H1 (cell line): ENCODE results near the gene SOSTDC1. TPM values are rescaled to one million over a fixed set of nuclear protein-coding genes. Genes with fewer than 3 reads are reported as not detected.

Experiments used
- BRCA1 ChIP-seq: IDR thresholded peaks from 2 replicates; pipeline ENCODE4 v1.6.1; 2012; ENCODE audit warnings: low read depth, low read length, improper control_type of control experiment
- CHD7 ChIP-seq: fragments of 300-600 bp; sonication (generic); IDR thresholded peaks from 2 replicates; pipeline ENCODE4 v1.7.1; 2012; ENCODE audit warnings: low read length, moderate library complexity, mild to moderate bottlenecking, inconsistent platforms; ENCODE audit not compliant: insufficient replicate concordance
- GTF2F1 ChIP-seq: IDR thresholded peaks from 2 replicates; pipeline ENCODE4 v1.6.1; 2012; ENCODE audit warnings: low read depth, low read length, improper control_type of control experiment, borderline replicate concordance
- KDM5A ChIP-seq: fragments of 200-600 bp; IDR thresholded peaks from 2 replicates; pipeline ENCODE4 v1.7.1; 2012; ENCODE audit warnings: mild to moderate bottlenecking, low read length, inconsistent platforms, mixed read lengths
- NRF1 ChIP-seq: IDR thresholded peaks from 2 replicates; pipeline ENCODE4 v1.6.1; 2011; ENCODE audit warnings: mild to moderate bottlenecking, low read depth, low read length, improper control_type of control experiment
- POU5F1 ChIP-seq: IDR thresholded peaks from 2 replicates; pipeline ENCODE4 v1.6.1; 2011; ENCODE audit warnings: low read depth, mild to moderate bottlenecking, low read length, moderate library complexity
- RAD21 ChIP-seq, 2 experiments: IDR thresholded peaks in 1 of 2; conservative IDR thresholded peaks in 1 of 2; 2 replicates each; pipeline ENCODE4 v1.6.1; 2011; ENCODE audit warnings: low read depth in 2 of 2, low read length in 2 of 2, improper control_type of control experiment in 1 of 2, inconsistent platforms in 1 of 2, mild to moderate bottlenecking in 1 of 2, moderate library complexity in 1 of 2
- polyA plus RNA-seq, 7 experiments: library from polyadenylated mRNA; depleted of rRNA in 3 of 7; stranded (reverse) in 5 of 7; unstranded in 2 of 7; fragments of >200 nt in 5 of 7; fragments of 200-250 nt in 2 of 7; gene quantifications; 1 replicate in 5 of 7; 2 replicates in 1 of 7; 4 replicates in 1 of 7; pipeline versions ENCODE4 v1.2.1 to v1.2.3, GENCODE V29; 2011 to 2013; ENCODE audit warnings: missing spikeins in 2 of 7, mixed read lengths in 2 of 7
- total RNA-seq: library from RNA; stranded (reverse); fragmentation: NEBNext Ultra II Directional; extraction: Animal tissue kit (Norgen Biotek cat#: 25700); gene quantifications from 2 replicates; pipeline ENCODE4 v1.2.1, GENCODE V29; 2021

SOSTDC1 gene
- total and polyA plus RNA-seq, 2 of the 8 experiments (the other 6 are each of a cell fraction or from before 2014, with no cell fraction given): 0.35 to 0.79 TPM

GRCh38 chr7:16450366-16450765, 15.2 kb downstream of the SOSTDC1 start (continued):
- no peak for TF ChIP-seq CHD7
- no peak for TF ChIP-seq KDM5A
- no peak for TF ChIP-seq NRF1
- TF ChIP-seq POU5F1: no peak
- no peak for TF ChIP-seq BRCA1
- TF ChIP-seq RAD21 (IDR thresholded peaks at IDR 0.05 in 1 of 2, conservative IDR thresholded peaks at IDR 0.05 in 1 of 2; ENCODE audit: low read depth in 2 of 2, low read length in 2 of 2): no peak
- TF ChIP-seq GTF2F1: no peak
- TF ChIP-seq, all 59 proteins: peak for 0
